ENCODE data around the gene PTPRU.

- no peak for TF ChIP-seq SUZ12 (IDR thresholded peaks at IDR 0.05)
- TF ChIP-seq LEF1 (IDR thresholded peaks at IDR 0.05; ENCODE audit: borderline replicate concordance): no peak
- TF ChIP-seq BHLHE40 (IDR thresholded peaks at IDR 0.05; ENCODE audit: borderline replicate concordance): no peak
- TF ChIP-seq SP1 (IDR thresholded peaks at IDR 0.05): no peak
- no peak for TF ChIP-seq ELF4 (IDR thresholded peaks at IDR 0.05)
- no peak for TF ChIP-seq FOXM1 (IDR thresholded peaks at IDR 0.05; ENCODE audit: borderline replicate concordance)
- TF ChIP-seq TARDBP (IDR thresholded peaks at IDR 0.05): no peak
- no peak for TF ChIP-seq ZNF384 (IDR thresholded peaks at IDR 0.05)
- no peak for TF ChIP-seq PKNOX1 (IDR thresholded peaks at IDR 0.05)
- no peak for TF ChIP-seq L3MBTL2 (conservative IDR thresholded peaks at IDR 0.05)
- TF ChIP-seq FOXA1 (IDR thresholded peaks at IDR 0.05): no peak
- TF ChIP-seq HDGF (IDR thresholded peaks at IDR 0.05; ENCODE audit: borderline replicate concordance): no peak
- TF ChIP-seq NFRKB (IDR thresholded peaks at IDR 0.05): no peak
These were observed 93.8 kb downstream of the PTPRU start for GRCh38 chr1:29330089-29330488.

Data from HEK293T (cell line).